Activated naive CD8-positive, alpha-beta T cell treated with anti-CD3 and anti-CD28 coated beads for 36 hours (primary cell): ENCODE measurements around the gene FAAH. TPM values are rescaled to one million over a fixed set of nuclear protein-coding genes. Genes with fewer than 3 reads are reported as not detected.

Source experiments
- DNase-seq: peaks from one replicate; pipeline ENCODE4 v3.0.0; 2021
- H3K27ac Mint-ChIP-seq: one replicate; pipeline ENCODE4 v1.8.0; 2022; ENCODE audit warnings: mild to moderate bottlenecking, moderate library complexity, mixed read lengths
- H3K27me3 Mint-ChIP-seq: one replicate; pipeline ENCODE4 v1.8.0; 2022; ENCODE audit warnings: mild to moderate bottlenecking, mixed read lengths
- H3K36me3 Mint-ChIP-seq: one replicate; pipeline ENCODE4 v1.8.0; 2021; ENCODE audit warnings: mild to moderate bottlenecking, mixed read lengths
- H3K4me1 Mint-ChIP-seq: one replicate; pipeline ENCODE4 v1.8.0; 2021; ENCODE audit warnings: mixed read lengths
- H3K4me3 Mint-ChIP-seq: one replicate; pipeline ENCODE4 v1.8.0; 2022; ENCODE audit warnings: mild to moderate bottlenecking, moderate library complexity, mixed read lengths
- H3K9me3 Mint-ChIP-seq: one replicate; pipeline ENCODE4 v1.8.0; 2022; ENCODE audit warnings: mixed read lengths
- total RNA-seq, 2 experiments: library from RNA; stranded (reverse); gene quantifications; one replicate each; pipeline ENCODE4 v1.2.3, GENCODE V29; 2021

Gene FAAH
- total RNA-seq, 2 experiments from 2014 or later, result 2.8 to 3.4 TPM

- H3K9me3 Mint-ChIP-seq, result no peaks in the 10 kb centered on the region
- no peaks in the 10 kb centered on the region for H3K36me3 Mint-ChIP-seq
- peaks cover 13% of the 10 kb centered on the region for H3K27me3 Mint-ChIP-seq
- H3K4me3 Mint-ChIP-seq, result no peak overlapping the region
- H3K4me1 Mint-ChIP-seq, result no peaks in the 10 kb centered on the region
- no peak overlapping the region for H3K27ac Mint-ChIP-seq
- no peak for DNase-seq
These were observed 31.6 kb downstream of the FAAH start for GRCh38 chr1:46425726-46426125.

- DNase-seq, result no peak
- Mint-ChIP-seq H3K27ac (no peak overlapping the region), H3K36me3 (no peaks in the 10 kb centered on the region), H3K4me3 (no peak overlapping the region), H3K27me3 (peaks cover 11% of the 10 kb centered on the region), H3K4me1 (no peaks in the 10 kb centered on the region), H3K9me3 (no peaks in the 10 kb centered on the region)
These were observed 33.4 kb downstream of the FAAH start for GRCh38 chr1:46427541-46427940.

- DNase-seq, result no peak
- H3K4me1 Mint-ChIP-seq, result no peaks in the 10 kb centered on the region
- H3K27me3 Mint-ChIP-seq, result peaks cover 9% of the 10 kb centered on the region
- H3K9me3 Mint-ChIP-seq, result no peaks in the 10 kb centered on the region
- no peak overlapping the region for H3K27ac Mint-ChIP-seq
- no peak overlapping the region for H3K4me3 Mint-ChIP-seq
- H3K36me3 Mint-ChIP-seq, result no peaks in the 10 kb centered on the region
These were observed 35.3 kb downstream of the FAAH start for GRCh38 chr1:46429436-46429835.

GRCh38 chr1:46431695-46432094 is 37.6 kb downstream of the FAAH start:
- H3K9me3 Mint-ChIP-seq, result no peaks in the 10 kb centered on the region
- H3K4me1 Mint-ChIP-seq, result no peaks in the 10 kb centered on the region
- no peaks in the 10 kb centered on the region for H3K27me3 Mint-ChIP-seq
- no peak overlapping the region for H3K4me3 Mint-ChIP-seq
- no peak for DNase-seq
- H3K27ac Mint-ChIP-seq, result no peak overlapping the region
- H3K36me3 Mint-ChIP-seq, result no peaks in the 10 kb centered on the region

- Mint-ChIP-seq H3K9me3 (no peaks in the 10 kb centered on the region), H3K27ac (no peak overlapping the region), H3K4me1 (no peaks in the 10 kb centered on the region), H3K36me3 (no peaks in the 10 kb centered on the region), H3K4me3 (no peak overlapping the region), H3K27me3 (no peaks in the 10 kb centered on the region)
- DNase-seq, result no peak
These were observed 38.7 kb downstream of the FAAH start for GRCh38 chr1:46432781-46433327.

GRCh38 chr1:46434358-46434757 is 40.2 kb downstream of the FAAH start:
- Mint-ChIP-seq H3K27ac (no peak overlapping the region), H3K4me3 (no peak overlapping the region), H3K4me1 (no peaks in the 10 kb centered on the region), H3K36me3 (no peaks in the 10 kb centered on the region), H3K27me3 (no peaks in the 10 kb centered on the region), H3K9me3 (no peaks in the 10 kb centered on the region)
- no peak for DNase-seq

GRCh38 chr1:46436844-46437243 is 42.7 kb downstream of the FAAH start:
- Mint-ChIP-seq H3K27me3 (no peaks in the 10 kb centered on the region), H3K9me3 (no peaks in the 10 kb centered on the region), H3K4me3 (no peak overlapping the region), H3K36me3 (no peaks in the 10 kb centered on the region), H3K27ac (no peak overlapping the region), H3K4me1 (no peaks in the 10 kb centered on the region)
- no peak for DNase-seq

GRCh38 chr1:46437723-46438122 is 43.6 kb downstream of the FAAH start:
- no peaks in the 10 kb centered on the region for H3K9me3 Mint-ChIP-seq
- no peak overlapping the region for H3K27ac Mint-ChIP-seq
- no peaks in the 10 kb centered on the region for H3K27me3 Mint-ChIP-seq
- H3K36me3 Mint-ChIP-seq, result no peaks in the 10 kb centered on the region
- DNase-seq, result no peak
- H3K4me1 Mint-ChIP-seq, result peaks cover 6% of the 10 kb centered on the region
- no peak overlapping the region for H3K4me3 Mint-ChIP-seq

GRCh38 chr1:46438346-46438745 is 44.2 kb downstream of the FAAH start:
- no peak for DNase-seq
- Mint-ChIP-seq H3K36me3 (no peaks in the 10 kb centered on the region), H3K27ac (no peak overlapping the region), H3K27me3 (peaks cover 2% of the 10 kb centered on the region), H3K4me3 (no peak overlapping the region), H3K4me1 (peaks cover 7% of the 10 kb centered on the region), H3K9me3 (no peaks in the 10 kb centered on the region)

GRCh38 chr1:46440478-46440877 is 46.4 kb downstream of the FAAH start:
- H3K4me3 Mint-ChIP-seq, result no peak overlapping the region
- DNase-seq, result no peak
- no peak overlapping the region for H3K27ac Mint-ChIP-seq
- peaks cover 7% of the 10 kb centered on the region for H3K4me1 Mint-ChIP-seq
- H3K9me3 Mint-ChIP-seq, result no peaks in the 10 kb centered on the region
- peaks cover 7% of the 10 kb centered on the region for H3K27me3 Mint-ChIP-seq
- H3K36me3 Mint-ChIP-seq, result no peaks in the 10 kb centered on the region

GRCh38 chr1:46442317-46443161 is 48.4 kb downstream of the FAAH start:
- no peaks in the 10 kb centered on the region for H3K9me3 Mint-ChIP-seq
- peak overlapping the region; percentile 4 for H3K27ac Mint-ChIP-seq
- DNase-seq, result peak; percentile 68
- no peaks in the 10 kb centered on the region for H3K36me3 Mint-ChIP-seq
- H3K4me1 Mint-ChIP-seq, result peaks cover 12% of the 10 kb centered on the region
- H3K4me3 Mint-ChIP-seq, result peak overlapping the region; percentile 85
- H3K27me3 Mint-ChIP-seq, result peaks cover 22% of the 10 kb centered on the region

- no peak overlapping the region for H3K4me3 Mint-ChIP-seq
- peaks cover 16% of the 10 kb centered on the region for H3K4me1 Mint-ChIP-seq
- DNase-seq, result no peak
- no peak overlapping the region for H3K27ac Mint-ChIP-seq
- peaks cover 42% of the 10 kb centered on the region for H3K27me3 Mint-ChIP-seq
- H3K36me3 Mint-ChIP-seq, result no peaks in the 10 kb centered on the region
- H3K9me3 Mint-ChIP-seq, result no peaks in the 10 kb centered on the region
These were observed 50.3 kb downstream of the FAAH start for GRCh38 chr1:46444466-46444865.

- Mint-ChIP-seq H3K27me3 (peaks cover 53% of the 10 kb centered on the region), H3K27ac (no peak overlapping the region), H3K4me1 (peaks cover 16% of the 10 kb centered on the region), H3K9me3 (no peaks in the 10 kb centered on the region), H3K4me3 (no peak overlapping the region), H3K36me3 (no peaks in the 10 kb centered on the region)
- DNase-seq, result no peak
These were observed 51.7 kb downstream of the FAAH start for GRCh38 chr1:46445773-46446256.

- H3K4me3 Mint-ChIP-seq, result no peak overlapping the region
These were observed 52.8 kb downstream of the FAAH start for GRCh38 chr1:46446646-46447498.

GRCh38 chr1:46447499-46448108 is 53.5 kb downstream of the FAAH start:
- no peak for DNase-seq
- H3K27me3 Mint-ChIP-seq, result peaks cover 67% of the 10 kb centered on the region
- H3K4me3 Mint-ChIP-seq, result no peak overlapping the region
- H3K9me3 Mint-ChIP-seq, result no peaks in the 10 kb centered on the region
- H3K4me1 Mint-ChIP-seq, result peaks cover 11% of the 10 kb centered on the region
- no peaks in the 10 kb centered on the region for H3K36me3 Mint-ChIP-seq
- no peak overlapping the region for H3K27ac Mint-ChIP-seq

More at GRCh38 chr1:46446646-46447498, 52.8 kb downstream of the FAAH start:
- Mint-ChIP-seq H3K9me3 (no peaks in the 10 kb centered on the region), H3K27me3 (peaks cover 63% of the 10 kb centered on the region), H3K36me3 (no peaks in the 10 kb centered on the region), H3K4me1 (peaks cover 16% of the 10 kb centered on the region), H3K27ac (no peak overlapping the region)
- DNase-seq, result peak; percentile 75
